Parathyroid adenoma (tissue), 2 donors: Measurements from ENCODE around the gene KCNA4.

Experiments
- H2AFZ ChIP-seq: fragments of 300-600 bp; sonication (generic); one replicate; pipeline ENCODE4 v1.7.0; 2017; ENCODE audit warnings: antibody characterized with exemption, mild to moderate bottlenecking
- H3K27ac ChIP-seq: fragments of 300-600 bp; sonication (generic); one replicate; pipeline ENCODE4 v1.7.0; 2017
- H3K27me3 ChIP-seq: fragments of 300-600 bp; sonication (generic); one replicate; pipeline ENCODE4 v1.7.0; 2017; ENCODE audit warnings: low read length; ENCODE audit not compliant: control insufficient read depth, insufficient read depth
- H3K36me3 ChIP-seq: fragments of 300-600 bp; sonication (generic); one replicate; pipeline ENCODE4 v1.7.0; 2017; ENCODE audit warnings: low read length; ENCODE audit not compliant: control insufficient read depth, insufficient read depth
- H3K4me1 ChIP-seq: fragments of 300-600 bp; sonication (generic); one replicate; pipeline ENCODE4 v1.7.0; 2017; ENCODE audit warnings: control low read depth
- H3K4me2 ChIP-seq: fragments of 300-600 bp; sonication (generic); one replicate; pipeline ENCODE4 v1.7.0; 2017; ENCODE audit warnings: low read length
- H3K4me3 ChIP-seq: fragments of 300-600 bp; sonication (generic); one replicate; pipeline ENCODE4 v1.7.0; 2017; ENCODE audit warnings: low read depth, low read length
- H3K79me2 ChIP-seq: fragments of 300-600 bp; sonication (generic); one replicate; pipeline ENCODE4 v1.7.0; 2017; ENCODE audit warnings: control low read depth
- H3K9ac ChIP-seq: fragments of 300-600 bp; sonication (generic); one replicate; pipeline ENCODE4 v1.7.0; 2017; ENCODE audit warnings: mild to moderate bottlenecking
- H3K9me3 ChIP-seq: fragments of 300-600 bp; sonication (generic); one replicate; pipeline ENCODE4 v1.7.0; 2017; ENCODE audit warnings: low read length; ENCODE audit not compliant: control insufficient read depth
- CTCF ChIP-seq: fragments of 300-600 bp; sonication (generic); IDR thresholded peaks from one replicate; pipeline ENCODE4 v1.7.0; 2017; ENCODE audit warnings: antibody characterized with exemption, mild to moderate bottlenecking
- donor health status: primary hyperparathyroidism.

Gene KCNA4

DNA sequence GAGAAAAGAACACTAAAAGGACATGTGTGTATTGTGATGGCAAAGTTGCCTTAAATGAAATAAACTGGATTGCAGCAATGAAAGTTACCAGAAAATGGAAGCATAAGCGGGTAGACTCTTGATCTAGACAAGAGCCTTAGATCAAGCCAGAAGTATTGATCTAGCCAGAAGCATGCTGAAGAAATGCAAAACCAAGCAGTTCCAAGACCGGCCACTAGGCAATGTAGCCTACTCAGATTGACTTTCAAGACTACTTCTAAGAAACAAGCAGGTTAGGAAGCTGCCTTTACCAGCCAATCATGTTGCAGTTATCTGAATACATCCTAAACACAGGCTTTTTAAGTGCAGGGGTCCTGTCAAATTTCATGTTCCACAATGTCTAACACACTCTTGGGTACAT is 54.6 kb downstream of the KCNA4 start:
- TF ChIP-seq CTCF: no peak
- Histone ChIP-seq H3K36me3 (no peaks in the 10 kb centered on the region), H3K9me3 (no peaks in the 10 kb centered on the region), H3K27ac (no peak overlapping the region), H3K4me2 (no peak overlapping the region), H3K9ac (no peak overlapping the region), H3K79me2 (no peaks in the 10 kb centered on the region), H2AFZ (no peak overlapping the region), H3K27me3 (no peaks in the 10 kb centered on the region), H3K4me3 (no peak overlapping the region), H3K4me1 (no peaks in the 10 kb centered on the region)
